GM23338 (cell line): ENCODE results near the gene PTPRC. TPM values are rescaled to one million over a fixed set of nuclear protein-coding genes. Genes with fewer than 3 reads are reported as not detected.

Source experiments
- ATAC-seq: fragments of 200-7000 bp; cut with Tn5 transposase; 3 replicates; pipeline ENCODE4 v1.9.1; 2020
- DNase-seq: peaks from one replicate; pipeline ENCODE4 v3.0.0-alpha.2; 2015; ENCODE audit warnings: low spot score
- H2AFZ ChIP-seq: fragments of 200-600 bp; sonication (generic); 2 replicates; pipeline ENCODE4 v1.8.0; 2016; ENCODE audit warnings: antibody characterized with exemption, mild to moderate bottlenecking, moderate library complexity
- H3F3A ChIP-seq: fragments of 200-600 bp; sonication (generic); replicated peaks from 2 replicates; pipeline ENCODE4 v1.8.0; 2017; ENCODE audit warnings: antibody characterized with exemption, mixed run types, low read depth
- H3K27ac ChIP-seq: fragments of 200-600 bp; sonication (generic); 2 replicates; pipeline ENCODE4 v1.6.1; 2016; ENCODE audit warnings: low read depth
- H3K27me3 ChIP-seq: fragments of 200-600 bp; sonication (generic); 2 replicates; pipeline ENCODE4 v1.8.0; 2016; ENCODE audit warnings: mild to moderate bottlenecking, mixed run types, moderate library complexity; ENCODE audit not compliant: insufficient read depth
- H3K36me3 ChIP-seq: fragments of 200-600 bp; sonication (generic); 2 replicates; pipeline ENCODE4 v1.8.0; 2016; ENCODE audit warnings: mild to moderate bottlenecking; ENCODE audit not compliant: insufficient read depth
- H3K4me1 ChIP-seq: fragments of 200-600 bp; sonication (generic); 2 replicates; pipeline ENCODE4 v1.8.0; 2016; ENCODE audit warnings: mild to moderate bottlenecking, moderate library complexity; ENCODE audit not compliant: insufficient read depth
- H3K4me2 ChIP-seq: fragments of 200-600 bp; sonication (generic); 2 replicates; pipeline ENCODE4 v1.7.1; 2017; ENCODE audit warnings: mixed run types
- H3K4me3 ChIP-seq: fragments of 200-600 bp; sonication (generic); 2 replicates; pipeline ENCODE4 v1.6.1; 2016; ENCODE audit warnings: mixed run types
- H3K79me2 ChIP-seq: fragments of 200-600 bp; sonication (generic); replicated peaks from 2 replicates; pipeline ENCODE4 v1.8.0; 2017; ENCODE audit warnings: mild to moderate bottlenecking; ENCODE audit not compliant: insufficient read depth
- H3K9me2 ChIP-seq: fragments of 200-600 bp; sonication (generic); 2 replicates; pipeline ENCODE4 v1.8.0; 2017; ENCODE audit not compliant: insufficient read depth
- H4K20me1 ChIP-seq: fragments of 200-600 bp; sonication (generic); replicated peaks from 2 replicates; pipeline ENCODE4 v1.8.0; 2017; ENCODE audit warnings: mild to moderate bottlenecking; ENCODE audit not compliant: insufficient read depth
- H3K27ac Mint-ChIP-seq: 2 replicates; pipeline ENCODE4 v1.8.0; 2020; ENCODE audit warnings: inconsistent platforms, mild to moderate bottlenecking, moderate library complexity, mixed read lengths
- H3K27me3 Mint-ChIP-seq: 3 replicates; pipeline ENCODE4 v1.8.0; 2022; ENCODE audit warnings: low read depth, mild to moderate bottlenecking, moderate library complexity, mixed read lengths, inconsistent platforms; ENCODE audit not compliant: insufficient read depth, poor library complexity
- H3K36me3 Mint-ChIP-seq: 3 replicates; pipeline ENCODE4 v1.8.0; 2021; ENCODE audit warnings: low read depth, mild to moderate bottlenecking, inconsistent platforms, moderate library complexity, mixed read lengths
- H3K4me1 Mint-ChIP-seq: 3 replicates; pipeline ENCODE4 v1.8.0; 2020; ENCODE audit warnings: mild to moderate bottlenecking, inconsistent platforms, mixed read lengths
- H3K4me3 Mint-ChIP-seq: 3 replicates; pipeline ENCODE4 v1.8.0; 2021; ENCODE audit warnings: moderate library complexity, mild to moderate bottlenecking, inconsistent platforms, mixed read lengths
- H3K9me3 Mint-ChIP-seq: 3 replicates; pipeline ENCODE4 v1.8.0; 2020; ENCODE audit warnings: moderate library complexity, mild to moderate bottlenecking, inconsistent platforms, mixed read lengths
- CREB1 ChIP-seq: fragments of 250-450 bp; sonication (Bioruptor Pico); IDR thresholded peaks from 2 replicates; pipeline ENCODE4 v1.5.0; 2020; ENCODE audit warnings: low read depth, mild to moderate bottlenecking, moderate library complexity
- CTCF ChIP-seq, 2 experiments: fragments of 200-600 bp in 1 of 2; sonication (generic) in 1 of 2; conservative IDR thresholded peaks; 2 replicates each; pipeline versions ENCODE4 v1.5.1 to v1.6.1; 2016 to 2017; ENCODE audit warnings: antibody characterized with exemption in 2 of 2, low read depth in 2 of 2, mild to moderate bottlenecking in 2 of 2, moderate library complexity in 1 of 2
- ETS1 ChIP-seq: IDR thresholded peaks from 2 replicates; pipeline ENCODE4 v1.6.1; 2016; ENCODE audit warnings: antibody characterized with exemption
- EZH2 ChIP-seq: fragments of 200-600 bp; sonication (generic); IDR thresholded peaks from one replicate; pipeline ENCODE4 v1.8.0; 2017; ENCODE audit warnings: antibody characterized with exemption, mild to moderate bottlenecking, low read depth; ENCODE audit not compliant: unreplicated experiment
- EZH2phosphoT487 ChIP-seq: fragments of 200-600 bp; sonication (generic); IDR thresholded peaks from one replicate; pipeline ENCODE4 v1.8.1; 2018; ENCODE audit warnings: antibody characterized with exemption; ENCODE audit not compliant: unreplicated experiment
- JUNB ChIP-seq: IDR thresholded peaks from one replicate; pipeline ENCODE4 v1.6.1; 2016; ENCODE audit warnings: antibody characterized with exemption; ENCODE audit not compliant: unreplicated experiment
- NANOG ChIP-seq: IDR thresholded peaks from 2 replicates; pipeline ENCODE4 v1.6.1; 2016; ENCODE audit warnings: antibody characterized with exemption, borderline replicate concordance
- REST ChIP-seq: IDR thresholded peaks from one replicate; pipeline ENCODE4 v1.6.1; 2018; ENCODE audit warnings: antibody characterized with exemption; ENCODE audit not compliant: unreplicated experiment
- STAT1 ChIP-seq: IDR thresholded peaks from one replicate; pipeline ENCODE4 v1.6.1; 2016; ENCODE audit warnings: antibody characterized with exemption; ENCODE audit not compliant: unreplicated experiment
- ZNF114 ChIP-seq: fragments of 250-450 bp; sonication (Bioruptor Pico); IDR thresholded peaks from 2 replicates; pipeline ENCODE4 v1.5.0; 2020; ENCODE audit warnings: mild to moderate bottlenecking, moderate library complexity
- ZNF331 ChIP-seq: fragments of 250-450 bp; sonication (Bioruptor Pico); IDR thresholded peaks from 2 replicates; pipeline ENCODE4 v1.5.0; 2020; ENCODE audit warnings: low read depth, mild to moderate bottlenecking, moderate library complexity
- ZNF462 ChIP-seq: fragments of 250-450 bp; sonication (Bioruptor Pico); IDR thresholded peaks from 2 replicates; pipeline ENCODE4 v1.5.0; 2020; ENCODE audit warnings: mild to moderate bottlenecking, moderate library complexity
- polyA plus RNA-seq: library from polyadenylated mRNA; unstranded; fragments of >200 nt; fragmentation: Nextera tagmentation; extraction: Ambion mirVana; gene quantifications from 2 replicates; pipeline ENCODE4 v1.2.1, GENCODE V29; 2016
- total RNA-seq: library from RNA; depleted of rRNA; stranded (reverse); fragments of >200 nt; shearing (Covaris generic); gene quantifications from 2 replicates; pipeline ENCODE4 v1.2.3, GENCODE V29; 2014

PTPRC gene
- total and polyA plus RNA-seq, 2 experiments from 2014 or later, result 0.10 to 0.52 TPM

- Mint-ChIP-seq H3K4me3 (no peak overlapping the region), H3K9me3 (no peaks in the 10 kb centered on the region), H3K27ac (no peak overlapping the region), H3K27me3 (peaks cover 3% of the 10 kb centered on the region), H3K4me1 (peaks cover 33% of the 10 kb centered on the region), H3K36me3 (no peaks in the 10 kb centered on the region)
- Histone ChIP-seq H3K27ac (no peak overlapping the region), H3K27me3 (no peaks in the 10 kb centered on the region), H3K79me2 (no peaks in the 10 kb centered on the region), H3K36me3 (no peaks in the 10 kb centered on the region), H4K20me1 (no peaks in the 10 kb centered on the region), H3K4me1 (peaks cover 22% of the 10 kb centered on the region), H3K4me3 (no peak overlapping the region), H3K4me2 (no peak overlapping the region), H3F3A (0 out of 2 replicates have a peak, but pooled peaks cover 2% of the 10 kb centered on the region), H3K9me2 (no peaks in the 10 kb centered on the region), H2AFZ (no peak overlapping the region)
- no peak for TF ChIP-seq CTCF (conservative IDR thresholded peaks at IDR 0.05; ENCODE audit: low read depth in 2 of 2)
- TF ChIP-seq EZH2phosphoT487, result no peak
- no peak for TF ChIP-seq ZNF114 (CRISPR knock-in tag)
- no peak for TF ChIP-seq ZNF331 (CRISPR knock-in tag)
- TF ChIP-seq NANOG, result no peak
- TF ChIP-seq EZH2, result no peak
- no peak for TF ChIP-seq ETS1
- TF ChIP-seq STAT1, result no peak
- no peak for TF ChIP-seq ZNF462 (CRISPR knock-in tag)
- TF ChIP-seq CREB1, result no peak
- no peak for TF ChIP-seq REST
- no peak for TF ChIP-seq JUNB
- ATAC-seq (no peak), DNase-seq (no peak)
Observed at GRCh38 chr1:198696211-198696610, 57.4 kb downstream of the PTPRC start.
